ENCODE results near the gene NFATC1.

DNA sequence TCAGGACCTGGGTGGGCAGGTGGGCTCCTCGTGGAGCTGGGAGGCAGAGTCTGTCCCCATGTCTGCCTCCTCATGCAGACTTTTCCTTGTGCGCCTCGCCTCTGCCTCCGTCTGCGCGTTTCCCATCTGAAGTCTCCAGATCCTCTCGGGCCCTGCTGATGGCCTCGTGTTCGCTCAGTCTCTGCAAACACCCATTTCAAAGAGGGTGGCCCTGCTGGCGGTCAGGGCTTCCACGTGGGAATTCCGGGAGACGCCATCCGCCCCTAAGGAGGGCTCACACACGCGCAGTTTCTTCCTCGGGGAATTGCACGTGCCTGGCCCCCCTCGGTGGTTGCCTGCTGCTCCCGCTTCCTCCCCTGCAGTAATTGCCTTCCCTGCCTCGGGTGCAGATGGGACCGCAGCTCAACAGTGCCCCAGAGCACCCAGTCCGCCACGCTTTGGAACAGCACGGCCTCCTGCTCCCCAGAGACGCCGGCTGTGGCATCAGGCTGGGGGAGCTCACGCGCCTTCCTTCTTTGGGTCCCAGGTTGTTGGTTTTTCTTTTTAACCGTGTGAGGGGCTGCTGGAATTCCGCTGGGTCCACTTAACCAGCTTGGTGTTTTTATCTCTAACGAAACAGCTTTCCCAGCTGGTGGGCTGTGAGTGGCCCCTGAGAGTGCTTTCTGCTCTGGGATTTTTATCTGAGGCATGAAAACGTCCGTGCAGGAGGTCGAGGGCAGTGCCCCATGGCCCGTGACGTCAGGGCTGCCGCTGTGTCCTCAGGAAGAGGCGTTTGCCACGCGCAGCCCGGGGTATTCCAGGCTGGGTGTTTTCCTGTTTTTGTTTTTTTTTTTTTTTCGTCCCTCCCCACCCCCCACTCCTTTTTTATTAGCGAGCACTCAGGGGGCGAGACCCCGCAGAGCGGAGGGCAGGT lies 16.1 kb downstream of the NFATC1 start:
- TF ChIP-seq POLR2A (IDR thresholded peaks at IDR 0.05) (no peak), CTCF (IDR thresholded peaks at IDR 0.05) (no peak), POLR2AphosphoS5 (IDR thresholded peaks at IDR 0.05) (no peak)

All from transverse colon (tissue), 4 donors.